ENCODE measurements around the gene SPTBN1. TPM values are rescaled to one million over a fixed set of nuclear protein-coding genes. Genes with fewer than 3 reads are reported as not detected.

SPTBN1 gene
- total RNA-seq, 1 experiment from 2014 or later, result 171 TPM

DNA sequence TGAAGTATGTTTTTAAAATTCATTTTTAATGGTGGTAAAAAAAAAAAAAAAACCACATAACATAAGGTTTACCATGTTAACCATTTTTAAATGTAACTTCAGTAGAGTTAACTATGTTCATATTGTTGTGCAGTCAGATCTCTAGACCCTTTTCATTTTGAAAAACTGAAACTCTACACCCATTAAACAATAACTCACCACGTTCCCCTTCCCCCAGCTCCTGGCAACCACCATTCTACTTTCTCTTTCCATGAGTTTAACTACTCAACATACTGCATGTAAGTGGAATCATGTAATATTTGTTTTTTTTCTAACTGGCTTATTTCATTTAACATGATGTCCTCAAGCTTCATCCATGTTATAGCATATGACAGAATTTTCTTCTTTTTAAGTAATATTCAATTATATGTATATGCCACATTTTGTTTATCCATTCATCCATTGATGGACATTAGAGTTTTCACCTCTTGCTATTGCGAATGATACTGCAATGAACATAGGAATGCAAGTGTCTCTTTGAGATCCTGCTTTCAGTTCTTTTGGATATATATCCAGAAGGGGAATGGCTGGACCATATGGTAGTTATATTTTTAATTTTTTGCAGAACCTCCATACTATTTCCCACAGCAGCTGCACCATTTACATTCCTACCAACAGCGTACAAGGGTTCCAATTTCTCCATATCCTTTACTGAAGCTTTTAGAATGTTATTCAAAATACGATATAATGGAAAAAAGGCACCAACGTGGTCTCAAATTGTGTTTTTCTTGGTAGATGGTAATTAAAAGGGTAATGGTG is 91.0 kb downstream of the SPTBN1 start:
- POLR2A ChIA-PET, result interaction anchor here (1.1 to 8.0 kb wide), 2 partner anchors 12 to 17 kb away, joined by 3 to 109 read pairs; no protein-coding TSS in a partner anchor
- H3K4me1 Mint-ChIP-seq (ENCODE audit: insufficient read depth, unreplicated experiment), result peaks cover 29% of the 10 kb centered on the region

GRCh38 chr2:54549430-54549829 is 93.3 kb downstream of the SPTBN1 start:
- no TSS peak for BruUV-seq (replicated peaks)
- H3K27ac Mint-ChIP-seq (ENCODE audit: low read depth, unreplicated experiment), result no peak overlapping the region
- DNase-seq (ENCODE audit: unreplicated experiment), result no peak
- POLR2A ChIA-PET, result interaction anchor here (0.7 to 8.0 kb wide), 9 partner anchors 9 to 117 kb away, joined by 3 to 109 read pairs (median 4); no protein-coding TSS in a partner anchor
- no peak overlapping the region for H3K4me3 Mint-ChIP-seq (ENCODE audit: unreplicated experiment)
- intact Hi-C loops (cut with micrococcal nuclease), result no loop called here
- no peaks in the 10 kb centered on the region for H3K36me3 Mint-ChIP-seq (ENCODE audit: insufficient read depth, unreplicated experiment)
- CTCF ChIA-PET, result interaction anchor here (1.0 to 2.3 kb wide), 6 partner anchors 9 to 156 kb away, joined by 3 to 11 read pairs (median 4); no protein-coding TSS in a partner anchor
- TF ChIP-seq, protein P1, sequence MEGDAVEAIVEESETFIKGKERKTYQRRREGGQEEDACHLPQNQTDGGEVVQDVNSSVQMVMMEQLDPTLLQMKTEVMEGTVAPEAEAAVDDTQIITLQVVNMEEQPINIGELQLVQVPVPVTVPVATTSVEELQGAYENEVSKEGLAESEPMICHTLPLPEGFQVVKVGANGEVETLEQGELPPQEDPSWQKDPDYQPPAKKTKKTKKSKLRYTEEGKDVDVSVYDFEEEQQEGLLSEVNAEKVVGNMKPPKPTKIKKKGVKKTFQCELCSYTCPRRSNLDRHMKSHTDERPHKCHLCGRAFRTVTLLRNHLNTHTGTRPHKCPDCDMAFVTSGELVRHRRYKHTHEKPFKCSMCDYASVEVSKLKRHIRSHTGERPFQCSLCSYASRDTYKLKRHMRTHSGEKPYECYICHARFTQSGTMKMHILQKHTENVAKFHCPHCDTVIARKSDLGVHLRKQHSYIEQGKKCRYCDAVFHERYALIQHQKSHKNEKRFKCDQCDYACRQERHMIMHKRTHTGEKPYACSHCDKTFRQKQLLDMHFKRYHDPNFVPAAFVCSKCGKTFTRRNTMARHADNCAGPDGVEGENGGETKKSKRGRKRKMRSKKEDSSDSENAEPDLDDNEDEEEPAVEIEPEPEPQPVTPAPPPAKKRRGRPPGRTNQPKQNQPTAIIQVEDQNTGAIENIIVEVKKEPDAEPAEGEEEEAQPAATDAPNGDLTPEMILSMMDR (IDR thresholded peaks at IDR 0.05; ENCODE audit: unreplicated experiment), result no peak
- no peaks in the 10 kb centered on the region for H3K27me3 Mint-ChIP-seq (ENCODE audit: insufficient read depth, unreplicated experiment)
- H3K9me3 Mint-ChIP-seq (ENCODE audit: unreplicated experiment), result no peaks in the 10 kb centered on the region
- H3K4me1 Mint-ChIP-seq (ENCODE audit: insufficient read depth, unreplicated experiment), result peaks cover 29% of the 10 kb centered on the region

More for the DNA sequence above, 91.0 kb downstream of the SPTBN1 start:
- DNase-seq (ENCODE audit: unreplicated experiment), result no peak
- intact Hi-C loops (cut with micrococcal nuclease), result no loop called here
- BruUV-seq (replicated peaks), result no TSS peak
- no peaks in the 10 kb centered on the region for H3K36me3 Mint-ChIP-seq (ENCODE audit: insufficient read depth, unreplicated experiment)
- CTCF ChIA-PET, result interaction anchor here (0.7 to 0.9 kb wide), 2 partner anchors 13 to 493 kb away, joined by 3 read pairs; no protein-coding TSS in a partner anchor
- no peak overlapping the region for H3K27ac Mint-ChIP-seq (ENCODE audit: low read depth, unreplicated experiment)
- H3K9me3 Mint-ChIP-seq (ENCODE audit: unreplicated experiment), result no peaks in the 10 kb centered on the region
- TF ChIP-seq, protein P1 (IDR thresholded peaks at IDR 0.05; ENCODE audit: unreplicated experiment), result no peak
- H3K27me3 Mint-ChIP-seq (ENCODE audit: insufficient read depth, unreplicated experiment), result no peaks in the 10 kb centered on the region
- H3K4me3 Mint-ChIP-seq (ENCODE audit: unreplicated experiment), result no peak overlapping the region

- TF ChIP-seq, protein P1 (IDR thresholded peaks at IDR 0.05; ENCODE audit: unreplicated experiment), result no peak
- no peak for DNase-seq (ENCODE audit: unreplicated experiment)
- no TSS peak for BruUV-seq (replicated peaks)
- ChIA-PET POLR2A (interaction anchor here (0.7 to 8.0 kb wide), 16 partner anchors 9 to 581 kb away, joined by 3 to 109 read pairs (median 5); partner anchors contain the start of gene ACYP2), CTCF (interaction anchor here (0.7 to 2.3 kb wide), 8 partner anchors 9 to 488 kb away, joined by 3 to 11 read pairs (median 4); no protein-coding TSS in a partner anchor)
- Mint-ChIP-seq H3K4me1 (ENCODE audit: insufficient read depth, unreplicated experiment) (peaks cover 29% of the 10 kb centered on the region), H3K27me3 (ENCODE audit: insufficient read depth, unreplicated experiment) (no peaks in the 10 kb centered on the region), H3K36me3 (ENCODE audit: insufficient read depth, unreplicated experiment) (no peaks in the 10 kb centered on the region), H3K4me3 (ENCODE audit: unreplicated experiment) (no peak overlapping the region), H3K9me3 (ENCODE audit: unreplicated experiment) (no peaks in the 10 kb centered on the region), H3K27ac (ENCODE audit: low read depth, unreplicated experiment) (peak overlapping the region; percentile 1)
- intact Hi-C loops (cut with micrococcal nuclease), result no loop called here
Measured at GRCh38 chr2:54549917-54550518, 93.9 kb downstream of the SPTBN1 start.

DNA sequence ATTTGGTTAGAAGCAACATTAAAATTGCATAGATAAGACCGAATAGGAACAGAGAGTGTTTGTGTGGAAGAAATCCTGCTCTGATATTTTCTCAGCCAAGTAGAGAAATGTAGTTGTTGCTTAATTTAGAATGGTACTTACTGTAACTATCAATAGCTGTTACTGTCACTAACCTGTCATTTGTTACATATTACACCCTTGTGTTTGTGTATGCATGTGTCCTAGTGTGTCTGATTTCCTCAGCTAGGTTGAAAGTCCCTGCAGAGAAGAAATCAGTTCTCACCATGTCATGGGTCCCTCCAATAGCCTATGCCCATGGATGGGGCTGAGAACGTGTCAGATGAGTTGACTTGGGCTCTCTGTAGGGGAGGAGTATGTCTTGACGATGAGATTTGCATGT is 94.4 kb downstream of the SPTBN1 start:
- TF ChIP-seq, protein P1 (IDR thresholded peaks at IDR 0.05; ENCODE audit: unreplicated experiment), result no peak
- intact Hi-C loops (cut with micrococcal nuclease), result no loop called here
- Mint-ChIP-seq H3K4me3 (ENCODE audit: unreplicated experiment) (no peak overlapping the region), H3K27me3 (ENCODE audit: insufficient read depth, unreplicated experiment) (no peaks in the 10 kb centered on the region), H3K4me1 (ENCODE audit: insufficient read depth, unreplicated experiment) (peaks cover 34% of the 10 kb centered on the region), H3K9me3 (ENCODE audit: unreplicated experiment) (no peaks in the 10 kb centered on the region), H3K27ac (ENCODE audit: low read depth, unreplicated experiment) (peak overlapping the region; percentile 1), H3K36me3 (ENCODE audit: insufficient read depth, unreplicated experiment) (no peaks in the 10 kb centered on the region)
- ChIA-PET CTCF (interaction anchor here (0.7 to 2.3 kb wide), 7 partner anchors 10 to 487 kb away, joined by 3 to 11 read pairs (median 4); no protein-coding TSS in a partner anchor), POLR2A (interaction anchor here (0.7 to 8.0 kb wide), 17 partner anchors 8 to 716 kb away, joined by 3 to 109 read pairs (median 5); partner anchors contain the start of gene ACYP2)
- DNase-seq (ENCODE audit: unreplicated experiment), result no peak
- BruUV-seq (replicated peaks), result no TSS peak
